NCI-H2196 (cell line): Measurements from ENCODE around the gene RUNX3.
"Not testable (repeated sequence)": the region's sequence is repeated elsewhere in the genome, so short reads cannot be mapped to it uniquely, and the experiment has no call there.

Experiments
- DNase-seq: peaks from one replicate; lab custom pipeline; 2025; ENCODE audit not compliant: unreplicated experiment; lab: John Stamatoyannopoulos, UW

Gene RUNX3

GRCh38 chr1:24930260-24931145 lies at the start of gene RUNX3:
RUNX3 (minus strand) TSS chr1:24930276; CDS start chr1:24929868, 408 bp downstream.
- DNase-seq = peak; percentile 83

GRCh38 chr1:24979232-24979631 lies 49.2 kb upstream of the RUNX3 start:
- DNase-seq = not testable (repeated sequence)

DNA sequence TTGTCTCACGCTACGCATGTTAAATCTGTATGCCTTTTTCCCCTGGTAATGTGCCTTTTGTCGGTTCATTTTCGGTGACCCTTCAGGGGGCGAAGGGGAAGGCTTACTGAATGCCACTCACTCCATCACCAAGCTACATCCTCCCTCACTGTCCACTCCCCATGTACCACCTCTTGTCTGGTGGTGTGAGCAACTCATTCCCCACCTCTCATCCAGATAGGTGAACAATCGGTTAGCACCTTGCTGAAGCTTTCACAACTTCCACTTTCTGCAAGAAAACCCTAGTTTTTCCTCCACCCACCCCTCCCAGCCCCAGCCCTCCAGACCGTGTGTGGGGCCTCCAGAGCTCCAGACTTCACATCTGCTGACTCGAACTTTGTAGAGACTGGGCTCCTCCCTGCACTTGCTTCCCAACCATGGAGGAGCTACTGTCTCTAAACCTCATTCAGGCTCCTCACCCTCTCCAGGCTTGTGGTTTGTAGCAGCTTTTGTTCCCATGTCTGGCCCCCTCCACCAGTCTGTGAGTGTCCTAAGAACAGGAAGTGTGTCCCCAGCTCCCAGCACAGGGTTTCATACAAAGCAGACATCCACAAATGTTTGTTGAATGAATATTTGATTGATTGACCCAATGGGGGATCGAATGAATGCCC lies 48.4 kb upstream of the RUNX3 start:
- DNase-seq = no peak

GRCh38 chr1:24975391-24975790 lies 45.3 kb upstream of the RUNX3 start:
- DNase-seq = no peak

DNA sequence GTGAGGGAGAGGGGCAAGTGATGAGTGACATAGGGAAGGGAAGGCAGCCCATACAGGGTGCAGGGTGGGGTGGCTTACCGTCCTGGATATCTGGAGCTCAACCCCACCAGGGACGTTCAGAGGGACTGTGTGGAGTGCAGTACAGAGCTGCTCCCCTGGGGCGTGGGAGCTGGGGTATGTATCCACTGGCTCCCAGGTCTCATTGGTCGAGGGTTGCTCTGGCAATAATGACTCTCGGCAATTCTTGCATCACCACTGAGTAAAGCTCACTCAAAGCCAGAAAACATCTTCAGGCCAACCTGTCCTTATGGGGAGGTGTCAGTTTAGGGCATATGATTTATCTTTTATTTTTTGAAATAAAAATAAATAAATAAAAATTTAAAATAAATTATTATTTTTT lies 43.2 kb upstream of the RUNX3 start:
- no peak for DNase-seq

DNA sequence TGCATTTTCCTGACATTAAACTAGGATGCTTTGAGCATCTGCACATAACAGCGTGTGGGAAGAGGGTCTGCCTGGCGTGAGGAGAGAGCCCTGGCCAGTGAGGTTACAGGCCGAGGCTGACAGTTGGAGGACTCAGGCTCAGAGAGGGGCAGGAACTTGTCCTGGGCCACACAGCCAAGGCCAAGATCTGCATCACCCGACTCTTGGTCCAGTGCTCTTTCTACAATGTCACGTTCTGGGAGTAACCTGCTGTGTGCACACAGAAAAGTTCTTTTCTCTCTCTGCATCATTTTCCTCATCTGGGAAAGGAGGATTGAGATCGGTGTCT lies 42.8 kb upstream of the RUNX3 start:
- DNase-seq = no peak

DNA sequence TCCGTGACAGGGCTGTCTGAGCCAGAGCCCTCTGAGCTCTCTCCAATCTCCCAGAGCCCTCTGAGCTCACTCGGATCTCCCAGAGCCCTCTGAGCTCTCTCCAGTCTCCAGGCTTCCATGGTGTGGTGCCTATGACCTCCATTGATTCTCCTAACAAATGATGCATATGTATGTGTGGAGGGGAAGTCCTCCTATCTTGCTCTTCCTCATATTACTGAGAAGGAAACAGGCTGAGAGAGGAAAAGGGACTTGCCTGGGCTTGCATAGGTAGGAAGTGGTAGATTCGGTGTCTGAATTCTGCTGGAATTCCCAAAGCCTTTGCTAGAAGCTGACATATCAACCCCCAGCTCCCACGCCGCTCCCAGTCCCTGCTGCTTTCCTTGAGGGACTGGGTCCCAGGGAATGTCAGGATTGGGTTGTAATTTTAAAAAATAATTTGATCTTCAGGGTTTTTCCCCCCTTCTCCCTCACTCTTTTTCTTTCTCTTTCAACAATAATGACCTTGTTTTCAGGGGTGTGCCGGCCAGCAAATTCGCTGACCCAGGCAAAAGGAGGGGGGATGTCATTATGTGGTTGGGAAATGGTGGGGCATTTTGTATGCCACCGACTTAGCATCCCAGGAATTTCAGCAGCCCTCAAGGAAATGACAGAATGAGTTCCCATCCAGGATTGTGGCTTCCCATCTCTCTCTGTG lies 42.3 kb upstream of the RUNX3 start:
- DNase-seq = no peak

DNA sequence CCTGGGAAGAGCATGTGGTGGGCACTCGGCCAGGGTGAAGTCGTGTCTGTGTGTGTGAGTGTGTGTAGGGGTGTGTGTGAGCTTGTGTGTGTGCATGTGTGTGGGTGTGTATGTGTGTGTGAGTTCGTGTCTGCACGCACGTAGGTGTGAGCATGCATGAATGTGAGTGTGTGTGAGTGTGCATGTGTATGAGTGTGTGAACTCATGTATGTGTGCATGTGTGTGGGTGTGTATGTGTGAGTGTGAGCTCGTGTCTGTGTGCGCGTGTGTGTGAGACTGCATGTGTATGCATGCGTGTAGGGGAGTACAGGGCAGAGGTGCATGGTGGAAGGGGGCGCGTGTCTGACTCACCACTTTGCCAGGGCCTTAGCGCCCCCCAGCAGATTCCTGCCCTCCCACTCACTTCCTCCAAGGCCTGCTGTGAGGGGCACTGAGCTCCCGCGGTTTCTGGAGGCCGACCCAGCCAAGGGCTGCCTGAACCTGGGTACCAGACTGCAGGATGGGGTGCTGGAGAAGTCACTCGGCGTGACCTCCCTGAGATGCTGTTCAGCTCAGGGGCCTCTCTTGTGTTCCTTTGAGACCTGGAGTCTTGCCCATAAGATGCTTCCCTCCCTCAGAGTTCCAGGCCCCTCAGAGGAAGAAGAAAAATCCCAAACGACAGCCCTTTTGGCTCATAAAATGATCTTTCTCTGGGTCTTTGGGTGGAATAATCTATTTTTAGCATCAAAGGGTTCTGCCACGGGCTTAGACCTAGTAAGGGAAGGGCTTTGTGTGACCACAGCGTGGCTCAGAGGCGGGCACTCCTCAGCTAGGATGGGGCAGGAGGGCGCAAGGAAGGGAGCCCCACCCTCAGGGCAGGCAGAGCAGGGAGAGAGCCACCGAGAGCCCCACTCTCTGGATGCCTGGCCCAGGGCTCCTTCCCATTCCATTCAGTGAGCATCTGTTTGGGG lies 41.1 kb upstream of the RUNX3 start:
- no peak for DNase-seq

GRCh38 chr1:24970399-24970753 lies 40.3 kb upstream of the RUNX3 start:
- no peak for DNase-seq

- no peak for DNase-seq
Observed at GRCh38 chr1:24969596-24970398, 39.7 kb upstream of the RUNX3 start.

GRCh38 chr1:24968941-24969585 lies 39.0 kb upstream of the RUNX3 start:
- DNase-seq = no peak

DNA sequence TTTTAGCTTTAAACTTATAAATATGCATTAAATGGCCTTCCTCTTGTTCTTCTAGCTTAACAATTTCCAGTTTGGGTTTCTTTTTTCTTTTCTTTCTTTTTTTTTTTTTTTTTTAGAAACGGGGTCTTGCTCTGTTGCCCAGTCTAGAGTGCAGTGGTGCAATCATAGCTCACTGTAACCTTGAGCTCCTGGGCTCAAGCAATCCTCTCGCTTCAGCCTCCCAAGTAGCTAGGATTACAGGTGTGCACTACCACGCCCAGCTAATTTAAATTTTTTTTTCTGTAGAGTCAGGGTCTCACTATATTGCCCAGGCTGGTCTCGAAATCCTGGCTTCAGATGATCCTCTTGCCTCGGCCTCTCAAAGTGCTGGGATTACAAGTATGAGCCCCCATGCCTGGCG lies 37.9 kb upstream of the RUNX3 start:
- DNase-seq = no peak

- no peak for DNase-seq
Observed at GRCh38 chr1:24967555-24967954, 37.5 kb upstream of the RUNX3 start.

DNA sequence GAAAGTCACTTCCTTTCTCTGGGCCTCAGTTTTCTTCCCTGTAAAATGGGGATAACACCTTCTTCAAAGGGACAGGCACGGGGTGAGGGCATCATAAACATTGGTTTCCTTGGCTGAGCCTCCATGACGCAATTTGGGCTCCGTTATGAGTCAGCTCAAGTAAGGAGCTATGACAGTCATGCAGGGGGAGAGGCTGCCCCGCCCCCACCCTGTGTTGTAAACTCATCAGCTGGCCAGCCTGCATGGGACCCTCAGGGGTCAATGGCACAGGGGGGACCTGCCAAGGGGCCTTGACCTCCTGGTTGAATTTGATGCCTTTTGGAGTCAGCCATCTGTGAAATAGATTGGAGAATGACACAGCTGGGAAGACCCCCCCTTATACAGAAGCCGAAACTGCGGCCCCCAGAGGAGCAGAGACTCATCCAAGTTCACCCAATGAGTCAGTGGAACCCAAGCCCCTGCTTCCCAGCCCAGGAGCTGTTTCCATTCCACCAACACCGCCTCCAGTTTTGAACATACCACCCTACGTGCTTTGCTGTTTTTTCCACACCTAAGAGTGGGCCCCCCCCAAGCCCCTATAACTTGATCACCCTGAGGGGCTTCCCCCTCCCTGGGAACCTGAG lies 36.8 kb upstream of the RUNX3 start:
- no peak for DNase-seq

DNA sequence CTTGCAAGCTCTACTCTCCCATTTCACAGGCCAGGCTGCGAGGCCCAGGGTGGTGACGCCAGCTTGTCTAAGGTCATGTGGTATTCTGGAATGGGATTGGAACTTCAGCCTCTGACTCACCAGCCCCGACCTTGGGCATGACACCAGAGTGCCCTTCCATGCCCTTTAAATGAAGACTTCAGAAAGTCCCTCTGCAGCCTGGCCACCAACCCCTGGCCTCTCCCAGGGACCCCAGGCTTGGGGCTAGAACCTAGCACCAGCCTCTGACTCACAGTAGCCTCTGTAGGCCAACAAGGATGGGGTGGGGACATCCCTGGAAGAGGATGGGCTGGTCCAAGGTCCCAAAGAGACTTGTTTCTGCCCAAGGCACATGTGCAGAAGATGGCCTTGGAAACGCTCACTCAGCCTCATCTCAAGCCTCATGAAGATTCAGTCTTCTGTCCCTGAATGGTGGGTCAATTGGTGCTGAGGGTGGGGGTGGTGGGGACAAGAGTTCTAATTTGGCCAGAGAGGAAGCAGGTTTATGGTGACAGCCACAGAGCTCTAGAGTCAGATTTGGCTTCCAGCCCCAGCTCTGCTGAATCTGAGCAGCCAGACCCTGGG lies 36.1 kb upstream of the RUNX3 start:
- no peak for DNase-seq

GRCh38 chr1:24965571-24965930 lies 35.5 kb upstream of the RUNX3 start:
- no peak for DNase-seq

- no peak for DNase-seq
Observed at GRCh38 chr1:24964811-24965570, 34.9 kb upstream of the RUNX3 start.
